CD4-positive, alpha-beta T cell (primary cell): Measurements from ENCODE around the gene PIP5K1C. TPM values are rescaled to one million over a fixed set of nuclear protein-coding genes. Genes with fewer than 3 reads are reported as not detected.

Experiments
- ATAC-seq: fragments of 200-7000 bp; cut with Tn5 transposase; one replicate; pipeline ENCODE4 v1.10.0; 2022; ENCODE audit warnings: mild to moderate bottlenecking; ENCODE audit not compliant: poor library complexity
- CTCF ChIA-PET: fragments of 350-600 bp; sonication (Branson Sonifier 250); formaldehyde crosslinking; loops from one replicate; lab custom pipeline; 2021; ENCODE audit warnings: antibody characterized with exemption, inconsistent platforms; lab: Charles Lee
- POLR2A ChIA-PET: fragments of 350-600 bp; sonication (Branson Sonifier 250); formaldehyde crosslinking; loops from one replicate; lab custom pipeline; 2021; ENCODE audit warnings: antibody characterized with exemption, inconsistent platforms; lab: Charles Lee
- DNase-seq, 14 experiments: peaks; one replicate each; pipeline ENCODE4 v3.0.0-alpha.2; 2013 to 2020; ENCODE audit warnings: mixed read lengths in 2 of 14
- H3K27ac ChIP-seq, 2 donors: one replicate each; pipeline versions ENCODE4 v1.5.1 to v1.7.0; 2013; ENCODE audit warnings: low read length in 2 of 2, low read depth in 1 of 2, mild to moderate bottlenecking in 1 of 2
- H3K27me3 ChIP-seq, 2 experiments: 1 replicate in 1 of 2; 2 replicates in 1 of 2; pipeline versions ENCODE4 v1.6.1 to v1.7.0; 2013; ENCODE audit warnings: low read length in 2 of 2, control low read depth in 1 of 2, mild to moderate bottlenecking in 1 of 2, moderate library complexity in 1 of 2; ENCODE audit not compliant: insufficient read depth in 2 of 2, control insufficient read depth in 1 of 2
- H3K36me3 ChIP-seq: one replicate; pipeline ENCODE4 v1.6.1; 2013; ENCODE audit warnings: low read length, control low read depth; ENCODE audit not compliant: insufficient read depth
- H3K4me1 ChIP-seq: one replicate; pipeline ENCODE4 v1.6.1; 2013; ENCODE audit warnings: low read length, control low read depth; ENCODE audit not compliant: insufficient read depth
- H3K4me3 ChIP-seq: one replicate; pipeline ENCODE4 v1.5.1; 2013; ENCODE audit warnings: mild to moderate bottlenecking, low read length, moderate library complexity
- H3K9me3 ChIP-seq, 2 experiments: 1 replicate in 1 of 2; 2 replicates in 1 of 2; pipeline versions ENCODE4 v1.6.1 to v1.7.0; 2013; ENCODE audit warnings: low read length in 2 of 2, mild to moderate bottlenecking in 2 of 2, control low read depth in 1 of 2, moderate library complexity in 1 of 2; ENCODE audit not compliant: control insufficient read depth in 1 of 2, insufficient read depth in 1 of 2
- H3K27ac Mint-ChIP-seq: one replicate; pipeline ENCODE4 v1.8.0; 2020; ENCODE audit warnings: mixed read lengths
- H3K27me3 Mint-ChIP-seq: one replicate; pipeline ENCODE4 v1.8.0; 2021; ENCODE audit warnings: mixed read lengths
- H3K36me3 Mint-ChIP-seq: one replicate; pipeline ENCODE4 v1.8.0; 2021; ENCODE audit warnings: low read depth, mixed read lengths
- H3K4me1 Mint-ChIP-seq: one replicate; pipeline ENCODE4 v1.8.0; 2021; ENCODE audit warnings: low read depth, mixed read lengths
- H3K4me3 Mint-ChIP-seq: one replicate; pipeline ENCODE4 v1.8.0; 2020; ENCODE audit warnings: mild to moderate bottlenecking, mixed read lengths
- H3K9me3 Mint-ChIP-seq: one replicate; pipeline ENCODE4 v1.8.0; 2020; ENCODE audit warnings: mixed read lengths
- CTCF ChIP-seq: fragments of 200-600 bp; IDR thresholded peaks from one replicate; pipeline ENCODE4 v1.8.0; 2022; ENCODE audit warnings: antibody characterized with exemption, mild to moderate bottlenecking
- intact Hi-C, 2 experiments: fragments of 100-400 bp; cut with DNase I in 1 of 2; cut with micrococcal nuclease in 1 of 2; formaldehyde crosslinking; loops; one replicate each; pipeline versions ENCODE4 v1.15.1 to v1.9.0; 2023 to 2025; cut with DNase I, micrococcal nuclease
- total RNA-seq, 174 experiments: library from RNA in 2 of 174; stranded (reverse) in 2 of 174; gene quantifications; one replicate each; pipeline ENCODE4 v1.2.3 and lab custom pipeline; 2021 to 2026

PIP5K1C gene
- total RNA-seq, 2 experiments from 2014 or later = 14.7 to 15.5 TPM

GRCh38 chr19:3710265-3710812 is 10.1 kb upstream of the PIP5K1C start:
- Mint-ChIP-seq H3K4me1 (peaks cover 6% of the 10 kb centered on the region), H3K4me3 (no peak overlapping the region), H3K27me3 (peaks cover 7% of the 10 kb centered on the region), H3K9me3 (no peaks in the 10 kb centered on the region), H3K27ac (no peak overlapping the region), H3K36me3 (no peaks in the 10 kb centered on the region)
- ATAC-seq = no peak
- peak in 2 of 14 experiments; percentile 67 to 77 for DNase-seq
- ChIA-PET POLR2A (no interaction called here), CTCF (no interaction called here)
- Histone ChIP-seq H3K27ac (no peak overlapping the region), H3K9me3 (peaks cover 0 to 5% of the 10 kb centered on the region in 2 experiments), H3K36me3 (no peaks in the 10 kb centered on the region), H3K27me3 (peaks cover 0 to 10% of the 10 kb centered on the region in 2 experiments), H3K4me1 (peaks cover 8% of the 10 kb centered on the region), H3K4me3 (no peak overlapping the region)
- intact Hi-C loops = no loop called here
- no peak for TF ChIP-seq CTCF

GRCh38 chr19:3708207-3708931 is 8.1 kb upstream of the PIP5K1C start, which contains the start of gene TJP3:
TJP3 (plus strand) TSS chr19:3708384; CDS start chr19:3728433, 20,049 bp downstream.
- Mint-ChIP-seq H3K36me3 (no peaks in the 10 kb centered on the region), H3K9me3 (no peaks in the 10 kb centered on the region), H3K4me1 (peaks cover 6% of the 10 kb centered on the region), H3K27me3 (peaks cover 7% of the 10 kb centered on the region), H3K4me3 (no peak within 1 kb of the TSS), H3K27ac (no peak within 1 kb of the TSS)
- Histone ChIP-seq H3K9me3 (peaks cover 0 to 5% of the 10 kb centered on the region in 2 experiments), H3K4me1 (peaks cover 8% of the 10 kb centered on the region), H3K27ac (no peak within 1 kb of the TSS), H3K36me3 (no peaks in the 10 kb centered on the region), H3K4me3 (no peak within 1 kb of the TSS), H3K27me3 (peaks cover 2 to 10% of the 10 kb centered on the region in 2 experiments)
- ChIA-PET CTCF (interaction anchor here (0.7 kb wide), 1 partner anchor 13 kb away, joined by 3 read pairs; no protein-coding TSS in a partner anchor), POLR2A (no interaction called here)
- no peak for ATAC-seq
- intact Hi-C loops = loop anchor here in 1 of 2 experiments (5.0 kb wide), 1 partner anchor 121 kb away; the partner anchor contains the start of gene GIPC3
- no peak for DNase-seq
- TF ChIP-seq CTCF = no peak

- H3K4me3 ChIP-seq = no peak overlapping the region
- peaks cover 4% of the 10 kb centered on the region for H3K4me1 ChIP-seq
- H3K27ac ChIP-seq = no peak overlapping the region
- Mint-ChIP-seq H3K27ac (no peak overlapping the region), H3K9me3 (no peaks in the 10 kb centered on the region), H3K4me3 (no peak overlapping the region), H3K4me1 (peaks cover under 1% of the 10 kb centered on the region), H3K36me3 (no peaks in the 10 kb centered on the region), H3K27me3 (peaks cover 4% of the 10 kb centered on the region)
- intact Hi-C loops = loop anchor here (2.0 to 5.0 kb wide), 3 partner anchors 43 to 163 kb away; partner anchors contain the start of gene GIPC3 (in 1 of the 2)
- H3K36me3 ChIP-seq = no peaks in the 10 kb centered on the region
- ChIA-PET POLR2A (no interaction called here), CTCF (no interaction called here)
- H3K9me3 ChIP-seq = peaks cover 0 to 5% of the 10 kb centered on the region in 2 experiments
- peaks cover 2 to 10% of the 10 kb centered on the region in 2 experiments for H3K27me3 ChIP-seq
- TF ChIP-seq CTCF = no peak
- DNase-seq (no peak), ATAC-seq (no peak)
Observed at GRCh38 chr19:3707868-3708206, 7.6 kb upstream of the PIP5K1C start.
